Lower leg skin (tissue), 4 donors: ENCODE data around the gene ARHGEF11. TPM values are rescaled to one million over a fixed set of nuclear protein-coding genes. Genes with fewer than 3 reads are reported as not detected.

Source experiments
- DNase-seq, 2 donors: peaks; one replicate each; pipeline ENCODE4 v3.0.0-alpha.2; 2019; ENCODE audit warnings: low spot score in 2 of 2
- H3K4me3 ChIP-seq: fragments of 200-600 bp; sonication (generic); 2 replicates; pipeline ENCODE4 v1.5.1; 2017; ENCODE audit warnings: mild to moderate bottlenecking, low read depth; ENCODE audit not compliant: poor library complexity, severe bottlenecking
- POLR2A ChIP-seq, 2 donors: fragments of 450-650 bp; IDR thresholded peaks; one replicate each; pipeline ENCODE4 v1.6.1; 2016 to 2017; ENCODE audit warnings: antibody characterized with exemption in 2 of 2, mild to moderate bottlenecking in 1 of 2, moderate library complexity in 1 of 2
- WGBS, 2 donors: methylation state at CpG; one replicate each; pipeline ENCODE4 v1.1.5; 2018; 5-methylcytosine and 5-hydroxymethylcytosine counted together
- intact Hi-C: fragments of 100-400 bp; cut with DNase I; formaldehyde crosslinking; loops from one replicate; pipeline ENCODE4 v1.15.0; 2023; ENCODE audit warnings: low total_unique reads
- total RNA-seq, 4 donors: library from RNA; depleted of rRNA; stranded (reverse); fragments of >200 nt; gene quantifications; one replicate each; pipeline ENCODE4 v1.1.0, GENCODE V29; 2016
- TF ChIP-seq, protein P1 (sequence below), 3 donors: fragments of 450-650 bp; IDR thresholded peaks; one replicate each; pipeline ENCODE4 v1.5.1; 2016; ENCODE audit warnings: antibody characterized with exemption in 3 of 3, mild to moderate bottlenecking in 3 of 3, moderate library complexity in 2 of 3

Gene ARHGEF11
- total RNA-seq, 4 donors from 2014 or later = 16.3 to 30.9 (median 27.3) TPM

DNA sequence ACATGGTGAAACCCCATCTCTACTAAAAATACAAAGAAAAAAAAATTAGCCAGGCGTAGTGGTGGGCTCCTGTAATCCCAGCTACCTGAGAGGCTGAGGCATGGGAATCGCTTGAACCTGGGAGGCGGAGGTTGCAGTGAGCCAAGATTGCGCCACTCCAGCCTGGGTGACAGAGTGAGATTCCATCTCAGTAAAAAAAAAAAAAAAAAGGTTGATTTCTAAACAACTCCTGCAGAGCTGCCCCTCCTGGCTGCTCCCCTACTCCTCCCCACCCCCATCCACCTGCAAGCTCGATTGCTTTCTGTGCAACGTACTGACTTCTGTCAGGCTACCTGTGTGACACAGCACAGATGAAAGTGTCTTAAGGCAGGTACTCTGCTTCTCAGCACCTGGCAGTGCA is 40.8 kb upstream of the ARHGEF11 start:
- 80 to 87% methylated on average over 6 of the region's 6 CpGs for WGBS, 2 donors
- no peak overlapping the region for H3K4me3 ChIP-seq
- intact Hi-C loops = no loop called here
- DNase-seq = peak in 1 of 2 donors; percentile 59
- TF ChIP-seq, protein P1, sequence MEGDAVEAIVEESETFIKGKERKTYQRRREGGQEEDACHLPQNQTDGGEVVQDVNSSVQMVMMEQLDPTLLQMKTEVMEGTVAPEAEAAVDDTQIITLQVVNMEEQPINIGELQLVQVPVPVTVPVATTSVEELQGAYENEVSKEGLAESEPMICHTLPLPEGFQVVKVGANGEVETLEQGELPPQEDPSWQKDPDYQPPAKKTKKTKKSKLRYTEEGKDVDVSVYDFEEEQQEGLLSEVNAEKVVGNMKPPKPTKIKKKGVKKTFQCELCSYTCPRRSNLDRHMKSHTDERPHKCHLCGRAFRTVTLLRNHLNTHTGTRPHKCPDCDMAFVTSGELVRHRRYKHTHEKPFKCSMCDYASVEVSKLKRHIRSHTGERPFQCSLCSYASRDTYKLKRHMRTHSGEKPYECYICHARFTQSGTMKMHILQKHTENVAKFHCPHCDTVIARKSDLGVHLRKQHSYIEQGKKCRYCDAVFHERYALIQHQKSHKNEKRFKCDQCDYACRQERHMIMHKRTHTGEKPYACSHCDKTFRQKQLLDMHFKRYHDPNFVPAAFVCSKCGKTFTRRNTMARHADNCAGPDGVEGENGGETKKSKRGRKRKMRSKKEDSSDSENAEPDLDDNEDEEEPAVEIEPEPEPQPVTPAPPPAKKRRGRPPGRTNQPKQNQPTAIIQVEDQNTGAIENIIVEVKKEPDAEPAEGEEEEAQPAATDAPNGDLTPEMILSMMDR (IDR thresholded peaks at IDR 0.05) = no peak
- no peak for TF ChIP-seq POLR2A (IDR thresholded peaks at IDR 0.05)

DNA sequence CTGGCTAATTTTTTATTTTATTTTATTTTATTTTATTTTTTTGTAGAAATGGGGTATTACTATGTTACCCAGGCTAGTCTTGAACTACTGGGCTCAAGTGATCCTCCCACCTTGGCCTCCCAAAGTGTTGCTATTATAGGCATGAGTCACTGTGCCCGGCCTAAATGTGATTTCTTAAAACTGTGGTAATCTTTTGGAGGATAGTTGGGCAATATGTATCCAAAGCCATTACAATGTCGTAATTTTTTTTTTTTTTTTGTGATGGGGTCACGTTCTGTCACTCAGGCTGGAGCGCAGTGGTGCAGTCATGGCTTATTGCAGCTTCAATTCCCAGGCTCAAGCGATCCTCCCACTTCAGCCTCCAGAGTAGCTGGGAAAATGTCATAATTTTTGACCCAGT is 39.9 kb upstream of the ARHGEF11 start:
- WGBS, 2 donors = 81 to 89% methylated on average over 5 of the region's 5 CpGs
- H3K4me3 ChIP-seq = no peak overlapping the region
- intact Hi-C loops = no loop called here
- TF ChIP-seq, protein P1 (IDR thresholded peaks at IDR 0.05) = no peak
- no peak for TF ChIP-seq POLR2A (IDR thresholded peaks at IDR 0.05)
- peak in 1 of 2 donors; percentile 31 for DNase-seq

DNA sequence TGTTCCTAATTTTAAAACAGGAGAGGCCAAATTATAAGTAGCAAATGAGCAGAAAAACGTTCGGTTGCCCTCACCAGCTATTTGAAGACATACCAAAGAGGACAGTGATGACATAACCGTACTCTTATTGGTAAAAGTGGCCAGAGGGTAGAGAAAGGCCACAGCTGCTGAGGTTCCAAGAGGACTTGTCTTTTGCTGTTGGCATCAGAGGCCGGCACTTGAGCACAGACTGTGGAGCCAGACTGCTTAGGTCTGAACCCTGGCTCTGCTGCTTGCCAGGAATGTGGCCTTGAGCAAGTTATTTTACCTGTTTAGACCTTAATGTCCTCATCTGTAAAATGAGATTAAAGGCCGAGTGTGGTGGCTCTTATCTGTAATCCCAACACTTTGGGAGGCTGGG is 39.2 kb upstream of the ARHGEF11 start:
- H3K4me3 ChIP-seq = no peak overlapping the region
- intact Hi-C loops = no loop called here
- no peak for DNase-seq
- TF ChIP-seq, protein P1 (IDR thresholded peaks at IDR 0.05) = no peak
- TF ChIP-seq POLR2A (IDR thresholded peaks at IDR 0.05) = no peak
- WGBS, 2 donors = 76 to 89% methylated on average over 5 of the region's 5 CpGs

DNA sequence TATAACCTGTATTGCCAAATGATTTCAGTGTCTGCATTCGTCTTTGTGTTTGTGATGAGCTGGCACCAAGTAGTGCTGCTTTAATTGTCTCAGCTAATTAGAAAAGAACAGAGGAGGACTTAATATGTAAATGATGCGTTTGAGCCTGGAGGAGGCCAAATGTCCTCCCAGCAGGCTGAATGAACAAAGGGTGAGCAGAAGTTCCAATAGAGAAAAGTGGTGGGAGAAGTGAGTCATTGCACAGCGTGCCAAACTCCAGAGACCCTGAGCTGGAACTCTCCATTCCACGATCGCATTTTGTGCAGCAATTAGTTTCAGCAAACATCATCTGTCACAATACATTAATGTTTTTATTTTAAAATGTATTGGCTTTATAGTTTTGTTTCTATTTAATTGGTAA is 36.2 kb upstream of the ARHGEF11 start:
- WGBS, 2 donors = 58 to 65% methylated on average over 5 of the region's 5 CpGs
- no peak for DNase-seq
- no peak overlapping the region for H3K4me3 ChIP-seq
- intact Hi-C loops = no loop called here
- TF ChIP-seq POLR2A (IDR thresholded peaks at IDR 0.05) = no peak
- TF ChIP-seq, protein P1 (IDR thresholded peaks at IDR 0.05) = no peak

DNA sequence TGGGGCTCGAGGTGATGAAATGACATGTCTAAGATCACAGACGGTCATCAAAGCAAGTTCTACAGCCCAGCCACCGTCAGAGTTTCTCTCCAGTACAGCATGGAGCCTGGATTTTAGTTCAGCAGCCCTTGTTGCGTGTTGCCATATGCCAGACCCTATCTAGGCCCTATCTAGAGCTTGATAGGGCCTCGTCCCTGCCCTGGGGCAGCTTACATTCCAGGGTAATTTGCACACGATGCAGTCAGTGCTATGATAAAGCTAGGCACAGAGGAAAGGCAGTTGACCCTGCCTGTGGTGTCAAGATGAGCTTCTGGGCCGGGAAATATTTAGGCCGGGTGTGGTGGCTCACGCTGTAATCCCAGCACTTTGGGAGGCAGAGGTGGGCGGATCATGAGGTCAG is 35.2 kb upstream of the ARHGEF11 start:
- intact Hi-C loops = no loop called here
- no peak for DNase-seq
- H3K4me3 ChIP-seq = no peak overlapping the region
- TF ChIP-seq, protein P1 (IDR thresholded peaks at IDR 0.05) = no peak
- no peak for TF ChIP-seq POLR2A (IDR thresholded peaks at IDR 0.05)
- 88 to 89% methylated on average over 10 of the region's 10 CpGs for WGBS, 2 donors

DNA sequence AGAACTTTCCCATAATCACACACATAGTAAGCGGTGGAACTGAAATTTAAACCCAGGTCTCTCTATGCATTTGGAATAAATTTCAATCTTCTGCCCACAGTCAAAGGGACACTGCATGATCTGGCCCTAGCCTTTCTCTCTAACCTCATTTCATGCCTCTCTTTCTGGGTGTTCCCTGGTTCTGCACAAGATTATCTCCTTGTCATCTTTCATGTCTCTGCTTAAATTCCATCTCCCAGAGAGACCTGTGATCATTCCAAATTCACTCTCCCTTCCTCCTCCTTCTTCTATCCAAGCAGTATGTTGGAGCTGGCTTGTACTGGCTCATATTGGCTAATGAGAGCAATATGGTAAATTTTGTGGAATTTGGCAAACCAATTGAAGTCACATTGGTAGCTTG is 31.9 kb upstream of the ARHGEF11 start:
- no peak for DNase-seq
- WGBS, 2 donors = 89 to 92% methylated on average over 1 of the region's 1 CpG
- no peak overlapping the region for H3K4me3 ChIP-seq
- intact Hi-C loops = no loop called here
- TF ChIP-seq POLR2A (IDR thresholded peaks at IDR 0.05) = no peak
- TF ChIP-seq, protein P1 (IDR thresholded peaks at IDR 0.05) = no peak
